Neural progenitor cell (in vitro differentiated cells): ENCODE data around the gene C17orf114. TPM values are rescaled to one million over a fixed set of nuclear protein-coding genes. Genes with fewer than 3 reads are reported as not detected.

Experiments used
- DNase-seq: peaks from one replicate; pipeline ENCODE4 v3.0.0-alpha.2; 2016; ENCODE audit warnings: low spot score
- H2AFZ ChIP-seq: fragments of 200-600 bp; sonication (generic); replicated peaks from 2 replicates; pipeline ENCODE4 v1.6.1; 2016; ENCODE audit warnings: antibody characterized with exemption
- H3F3A ChIP-seq: fragments of 200-600 bp; sonication (generic); 2 replicates; pipeline ENCODE4 v1.6.1; 2016; ENCODE audit warnings: antibody characterized with exemption, low read depth
- H3K27ac ChIP-seq: fragments of 200-600 bp; sonication (generic); 2 replicates; pipeline ENCODE4 v1.5.1; 2016; ENCODE audit warnings: mild to moderate bottlenecking
- H3K27me3 ChIP-seq: fragments of 200-600 bp; sonication (generic); 2 replicates; pipeline ENCODE4 v1.6.1; 2016; ENCODE audit warnings: mild to moderate bottlenecking, moderate library complexity
- H3K36me3 ChIP-seq: fragments of 200-600 bp; sonication (generic); 2 replicates; pipeline ENCODE4 v1.5.1; 2016
- H3K4me1 ChIP-seq: fragments of 200-600 bp; sonication (generic); 2 replicates; pipeline ENCODE4 v1.6.1; 2016; ENCODE audit warnings: mixed run types
- H3K4me2 ChIP-seq: fragments of 200-600 bp; sonication (generic); 2 replicates; pipeline ENCODE4 v1.6.1; 2016
- H3K4me3 ChIP-seq: fragments of 200-600 bp; sonication (generic); 2 replicates; pipeline ENCODE4 v1.5.1; 2016
- H3K79me2 ChIP-seq: fragments of 200-600 bp; sonication (generic); 2 replicates; pipeline ENCODE4 v1.6.1; 2016; ENCODE audit warnings: low read depth
- H3K9ac ChIP-seq: fragments of 200-600 bp; sonication (generic); 2 replicates; pipeline ENCODE4 v1.6.1; 2016
- H3K9me3 ChIP-seq: fragments of 200-600 bp; sonication (generic); 2 replicates; pipeline ENCODE4 v1.5.1; 2016; ENCODE audit warnings: low read depth
- H4K20me1 ChIP-seq: fragments of 200-600 bp; sonication (generic); 2 replicates; pipeline ENCODE4 v1.6.1; 2016; ENCODE audit warnings: low read depth
- H3K27ac Mint-ChIP-seq: 3 replicates; pipeline ENCODE4 v1.8.0; 2021; ENCODE audit warnings: mixed read lengths
- H3K27me3 Mint-ChIP-seq: 2 replicates; pipeline ENCODE4 v1.8.0; 2022; ENCODE audit warnings: low read depth, mild to moderate bottlenecking, inconsistent platforms, moderate library complexity, mixed read lengths; ENCODE audit not compliant: insufficient read depth
- H3K36me3 Mint-ChIP-seq: 3 replicates; pipeline ENCODE4 v1.8.0; 2021; ENCODE audit warnings: mixed read lengths
- H3K4me1 Mint-ChIP-seq: 3 replicates; pipeline ENCODE4 v1.8.0; 2021; ENCODE audit warnings: mixed read lengths
- H3K4me3 Mint-ChIP-seq: 3 replicates; pipeline ENCODE4 v1.8.0; 2021; ENCODE audit warnings: mild to moderate bottlenecking, moderate library complexity, mixed read lengths
- H3K9me3 Mint-ChIP-seq: 3 replicates; pipeline ENCODE4 v1.8.0; 2020; ENCODE audit warnings: mixed read lengths
- CTCF ChIP-seq: fragments of 200-600 bp; sonication (generic); IDR thresholded peaks from 2 replicates; pipeline ENCODE4 v1.5.1; 2017; ENCODE audit warnings: antibody characterized with exemption, mild to moderate bottlenecking
- EZH2 ChIP-seq: fragments of 200-600 bp; sonication (generic); IDR thresholded peaks from 2 replicates; pipeline ENCODE4 v1.6.1; 2017; ENCODE audit warnings: antibody characterized with exemption, mild to moderate bottlenecking, moderate library complexity
- EZH2phosphoT487 ChIP-seq: fragments of 200-600 bp; sonication (generic); IDR thresholded peaks from 2 replicates; pipeline ENCODE4 v1.6.1; 2017; ENCODE audit warnings: antibody characterized with exemption
- total RNA-seq: library from RNA; depleted of rRNA; stranded (reverse); fragments of >200 nt; gene quantifications from 2 replicates; pipeline ENCODE4 v1.2.3, GENCODE V29; 2015; ENCODE audit warnings: low replicate concordance

Gene C17orf114

GRCh38 chr17:4753392-4753791 is 48.7 kb downstream of the C17orf114 start:
- Histone ChIP-seq H3K4me1 (no peaks in the 10 kb centered on the region), H3K9me3 (no peaks in the 10 kb centered on the region), H3K79me2 (no peaks in the 10 kb centered on the region), H3F3A (no peaks in the 10 kb centered on the region), H3K4me3 (no peak overlapping the region), H3K36me3 (no peaks in the 10 kb centered on the region), H3K4me2 (no peak overlapping the region), H3K27me3 (peaks cover 52% of the 10 kb centered on the region), H4K20me1 (no peaks in the 10 kb centered on the region), H3K9ac (no peak overlapping the region), H3K27ac (no peak overlapping the region), H2AFZ (no peak overlapping the region)
- no peak overlapping the region for H3K27ac Mint-ChIP-seq
- peaks cover 2% of the 10 kb centered on the region for H3K9me3 Mint-ChIP-seq
- no peak for TF ChIP-seq CTCF
- no peak for TF ChIP-seq EZH2phosphoT487
- TF ChIP-seq EZH2: no peak
- H3K4me3 Mint-ChIP-seq: no peak overlapping the region
- peaks cover 16% of the 10 kb centered on the region for H3K27me3 Mint-ChIP-seq
- no peak for DNase-seq
- H3K36me3 Mint-ChIP-seq: no peaks in the 10 kb centered on the region
- no peaks in the 10 kb centered on the region for H3K4me1 Mint-ChIP-seq

GRCh38 chr17:4751932-4752331 is 50.2 kb downstream of the C17orf114 start:
- peaks cover 17% of the 10 kb centered on the region for H3K27me3 Mint-ChIP-seq
- no peak overlapping the region for H3K27ac Mint-ChIP-seq
- Histone ChIP-seq H3K9me3 (no peaks in the 10 kb centered on the region), H3K4me1 (no peaks in the 10 kb centered on the region), H3K4me3 (no peak overlapping the region), H2AFZ (no peak overlapping the region), H3K27ac (no peak overlapping the region), H3K79me2 (no peaks in the 10 kb centered on the region), H3K36me3 (no peaks in the 10 kb centered on the region), H3K9ac (no peak overlapping the region), H3F3A (no peaks in the 10 kb centered on the region), H4K20me1 (no peaks in the 10 kb centered on the region), H3K4me2 (no peak overlapping the region), H3K27me3 (peaks cover 61% of the 10 kb centered on the region)
- H3K9me3 Mint-ChIP-seq: peaks cover 3% of the 10 kb centered on the region
- H3K4me1 Mint-ChIP-seq: no peaks in the 10 kb centered on the region
- no peak overlapping the region for H3K4me3 Mint-ChIP-seq
- no peaks in the 10 kb centered on the region for H3K36me3 Mint-ChIP-seq
- no peak for DNase-seq
- TF ChIP-seq CTCF: no peak

Other genes with a start within 250 kb of the C17orf114 start
- gene MYBBP1A, start 246.9 kb downstream of the C17orf114 start, total RNA-seq: 17.4 and 44.6 TPM in 2 replicates
- not detected in 2 replicates for gene GGT6, start 241.8 kb downstream of the C17orf114 start, total RNA-seq
- 3.0 and 5.2 TPM in 2 replicates for gene SMTNL2, start 217.8 kb downstream of the C17orf114 start, total RNA-seq
- 0.12 TPM in 1 of 2 replicates, not detected in the other for gene ALOX15, start 160.7 kb downstream of the C17orf114 start, total RNA-seq
- gene PELP1, start 98.2 kb downstream of the C17orf114 start, total RNA-seq: 22.4 and 38.1 TPM in 2 replicates
- 33.3 and 64.9 TPM in 2 replicates for gene ARRB2, start 91.7 kb downstream of the C17orf114 start, total RNA-seq
- 27.3 and 31.6 TPM in 2 replicates for gene MED11, start 70.9 kb downstream of the C17orf114 start, total RNA-seq
- gene ZMYND15, start 62.5 kb downstream of the C17orf114 start, total RNA-seq: not detected in 2 replicates
- gene CXCL16, start 62.4 kb downstream of the C17orf114 start, total RNA-seq: 0.21 and 0.43 TPM in 2 replicates
- gene TM4SF5, start 30.4 kb downstream of the C17orf114 start, total RNA-seq: not detected in 2 replicates
- 0.31 TPM in 1 of 2 replicates, not detected in the other for gene VMO1, start 16.0 kb downstream of the C17orf114 start, total RNA-seq
- gene GLTPD2, start 13.4 kb downstream of the C17orf114 start, total RNA-seq: not detected in 2 replicates
- 144 and 199 TPM in 2 replicates for gene PSMB6, start 6.2 kb downstream of the C17orf114 start, total RNA-seq
- 23.8 and 36.0 TPM in 2 replicates for gene PLD2, start 4.8 kb upstream of the C17orf114 start, total RNA-seq
- 26.2 and 34.6 TPM in 2 replicates for gene MINK1, start 31.0 kb upstream of the C17orf114 start, total RNA-seq
- gene C17orf107, start 97.2 kb upstream of the C17orf114 start, total RNA-seq: 1.1 and 2.3 TPM in 2 replicates
- gene CHRNE, start 100.8 kb upstream of the C17orf114 start, total RNA-seq: 0.19 TPM in 1 of 2 replicates, not detected in the other
- not detected in 2 replicates for gene GP1BA, start 129.9 kb upstream of the C17orf114 start, total RNA-seq
- 35.3 and 61.6 TPM in 2 replicates for gene SLC25A11, start 137.7 kb upstream of the C17orf114 start, total RNA-seq
- gene RNF167, start 137.9 kb upstream of the C17orf114 start, total RNA-seq: 43.9 and 82.1 TPM in 2 replicates
- gene PFN1, start 146.2 kb upstream of the C17orf114 start, total RNA-seq: 203 and 458 TPM in 2 replicates
- gene ENO3, start 148.8 kb upstream of the C17orf114 start, total RNA-seq: 20.8 and 24.5 TPM in 2 replicates
- gene SPAG7, start 165.5 kb upstream of the C17orf114 start, total RNA-seq: 79.7 and 97.6 TPM in 2 replicates
- gene CAMTA2, start 185.3 kb upstream of the C17orf114 start, total RNA-seq: 0.34 and 1.8 TPM in 2 replicates
- 0.28 and 0.52 TPM in 2 replicates for gene INCA1, start 195.2 kb upstream of the C17orf114 start, total RNA-seq
- gene KIF1C, start 195.6 kb upstream of the C17orf114 start, total RNA-seq: 22.1 and 22.2 TPM in 2 replicates
- 0.31 TPM in 1 of 2 replicates, not detected in the other for gene SLC52A1, start 233.1 kb upstream of the C17orf114 start, total RNA-seq